NCI-H2196 treated with DMSO at 0.1 percent for 48 hours (cell line): ENCODE data around the gene BCL7C.
"Not testable (repeated sequence)": the region's sequence is repeated elsewhere in the genome, so short reads cannot be mapped to it uniquely, and the experiment has no call there.

Experiments used
- DNase-seq: peaks from one replicate; lab custom pipeline; 2025; ENCODE audit not compliant: unreplicated experiment; lab: John Stamatoyannopoulos, UW

Gene BCL7C

DNA sequence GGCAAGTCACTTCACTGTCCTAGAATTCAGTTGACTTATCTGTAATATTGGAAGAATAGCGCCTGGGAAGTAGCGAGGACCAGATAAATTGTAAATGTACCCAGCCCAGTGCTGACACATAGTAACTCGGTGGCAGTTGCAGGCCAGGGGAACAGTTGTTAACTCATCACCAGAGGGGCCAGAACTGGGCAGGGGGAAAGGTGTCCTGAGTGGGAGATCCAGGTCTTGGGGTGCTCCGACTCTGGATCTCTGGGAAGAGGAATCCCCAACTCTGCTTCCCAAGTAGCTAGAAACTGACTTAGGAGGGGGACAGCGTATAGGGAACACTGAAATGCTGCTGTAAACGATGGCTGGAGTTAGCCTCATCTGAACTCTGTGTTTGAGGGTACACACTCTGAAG, 23.0 kb downstream of the BCL7C start:
- no peak for DNase-seq

DNA sequence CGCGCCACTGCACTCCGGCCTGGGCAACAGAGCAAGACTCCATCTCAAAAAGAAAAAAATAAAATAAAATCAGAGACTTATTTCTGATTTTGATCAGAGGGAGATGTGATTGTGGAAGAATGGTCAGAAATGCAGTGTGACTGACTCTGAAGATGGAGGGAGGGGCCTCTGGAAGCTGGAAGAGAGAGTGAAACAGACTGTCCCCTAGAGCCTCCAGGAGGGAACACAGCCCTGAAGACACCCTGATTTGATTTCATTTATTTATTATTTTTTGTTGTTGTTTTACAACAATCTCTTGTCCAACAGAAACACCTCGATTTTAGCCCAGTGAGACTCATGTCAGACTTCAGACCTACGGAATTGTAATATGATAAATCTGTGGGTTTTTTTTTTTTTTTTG, 26.1 kb downstream of the BCL7C start:
- no peak for DNase-seq

DNA sequence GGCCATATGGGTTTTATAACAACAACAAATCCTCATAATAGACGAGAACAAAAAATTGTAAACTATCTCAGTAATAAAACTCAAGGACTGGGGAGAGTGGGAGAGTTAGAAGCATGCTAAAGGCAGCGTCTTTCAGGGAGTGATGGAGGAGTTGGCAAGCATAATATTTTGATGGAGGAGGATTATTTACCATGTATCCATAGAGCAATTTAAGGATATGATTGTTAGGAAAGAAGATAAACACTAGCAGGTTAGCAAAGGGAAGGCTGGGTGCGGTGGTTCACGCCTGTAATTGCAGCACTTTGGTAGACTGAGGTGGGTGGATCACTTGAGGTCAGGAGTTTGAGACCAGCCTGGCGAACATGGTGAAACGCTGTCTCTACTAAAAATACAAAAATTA, 27.8 kb downstream of the BCL7C start:
- no peak for DNase-seq

DNA sequence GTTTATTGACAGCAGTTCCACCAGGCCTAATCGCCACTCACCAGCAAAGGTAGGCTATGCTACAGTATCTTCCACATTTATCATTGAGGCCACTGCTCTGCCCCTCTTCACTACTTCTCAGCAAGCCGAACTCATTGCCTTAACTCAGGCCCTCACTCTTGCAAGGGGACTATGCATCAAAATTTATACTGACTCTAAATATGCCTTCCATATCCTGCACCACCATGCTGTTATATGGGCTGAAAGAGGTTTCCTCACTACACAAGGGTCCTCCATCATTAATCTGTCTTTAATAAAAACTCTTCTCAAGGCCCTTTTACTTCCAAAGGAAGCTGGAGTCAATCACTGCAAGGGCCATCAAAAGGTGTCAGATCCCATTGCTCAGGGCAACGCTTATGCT, 30.7 kb downstream of the BCL7C start:
- not testable (repeated sequence) for DNase-seq

DNA sequence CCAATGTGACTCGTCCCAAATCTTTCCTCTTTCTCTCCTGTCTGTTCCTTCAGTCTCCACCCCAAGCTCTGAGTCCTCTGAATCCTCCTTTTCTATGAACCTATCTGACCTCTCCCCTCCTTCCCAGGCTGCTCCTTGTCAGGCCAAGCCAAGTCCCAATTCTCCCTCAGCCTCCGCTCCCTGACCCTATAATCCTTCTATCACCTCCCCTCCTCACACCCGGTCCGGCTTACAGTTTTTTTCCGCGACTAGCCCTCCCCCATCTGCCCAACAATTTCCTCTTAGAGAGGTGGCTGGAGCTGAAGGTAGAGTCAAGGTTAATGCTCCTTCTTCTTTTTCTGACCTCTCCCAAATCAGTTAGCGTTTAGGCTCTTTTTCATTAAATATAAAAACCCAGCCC, 33.1 kb downstream of the BCL7C start:
- not testable (repeated sequence) for DNase-seq

DNA sequence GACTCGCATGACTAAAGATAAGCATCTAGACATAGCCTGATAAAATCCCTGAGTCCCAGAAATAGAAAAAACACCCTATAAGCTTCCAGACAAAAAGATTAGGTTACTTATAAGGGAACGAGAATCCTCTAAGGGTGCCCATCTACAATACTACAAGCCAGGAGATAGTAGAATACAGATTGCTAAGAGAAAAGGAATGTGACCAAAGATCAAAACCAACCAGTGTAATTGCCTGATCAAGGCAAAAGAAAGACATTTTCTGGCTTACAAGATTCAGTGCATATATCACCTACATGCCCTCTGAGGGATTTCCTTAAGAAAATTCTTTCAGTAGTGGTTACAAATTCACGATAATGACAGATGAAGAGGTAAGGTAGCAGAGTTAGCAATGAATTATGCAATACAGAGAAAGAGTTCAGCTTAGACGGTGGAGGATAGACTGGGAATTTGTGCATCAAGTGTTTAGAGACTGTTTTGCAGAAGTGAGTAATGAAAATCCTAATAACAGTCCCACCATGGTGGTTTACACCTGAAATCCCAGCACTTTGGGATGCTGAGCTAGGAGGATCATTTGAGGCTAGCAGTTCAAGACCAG, 35.0 kb downstream of the BCL7C start:
- DNase-seq, result no peak

DNA sequence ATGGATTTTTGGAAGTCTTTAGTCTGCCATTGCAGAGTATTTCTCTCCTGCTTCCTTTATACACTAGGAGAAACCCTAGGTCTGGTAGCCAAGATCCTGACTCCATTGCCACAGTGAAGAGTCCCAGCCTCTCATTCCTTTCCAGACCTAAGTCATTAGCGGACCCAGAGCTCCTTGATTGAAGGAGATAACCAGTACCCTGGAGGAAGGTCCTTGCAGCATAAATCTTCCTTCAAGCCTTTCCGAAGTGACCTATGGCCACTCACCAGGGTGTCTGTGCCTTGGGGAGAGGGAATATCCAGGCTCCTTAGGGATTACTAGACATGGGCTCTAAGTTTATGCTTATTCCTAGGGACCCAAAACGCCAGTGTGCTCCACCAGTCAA, 35.8 kb downstream of the BCL7C start:
- DNase-seq, result no peak

DNA sequence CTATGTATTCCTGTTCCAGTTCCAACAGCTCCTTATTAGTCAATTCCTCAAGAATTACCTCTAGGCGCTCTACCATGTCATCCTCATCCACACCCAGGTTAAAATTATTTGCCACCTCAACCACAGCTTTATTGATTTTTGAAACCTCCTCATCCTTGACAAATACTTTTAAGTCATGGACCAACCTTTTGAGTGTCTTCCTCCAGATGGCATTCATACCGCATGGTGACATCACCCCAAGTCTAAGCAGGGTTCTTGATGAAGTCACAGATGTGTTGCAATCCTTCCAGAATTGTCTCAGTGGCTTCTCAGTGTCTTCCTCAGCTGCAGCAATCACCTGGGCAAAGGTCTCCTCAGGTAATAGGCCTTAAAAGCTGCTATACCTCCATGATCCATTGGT, 40.1 kb downstream of the BCL7C start:
- no peak for DNase-seq

DNA sequence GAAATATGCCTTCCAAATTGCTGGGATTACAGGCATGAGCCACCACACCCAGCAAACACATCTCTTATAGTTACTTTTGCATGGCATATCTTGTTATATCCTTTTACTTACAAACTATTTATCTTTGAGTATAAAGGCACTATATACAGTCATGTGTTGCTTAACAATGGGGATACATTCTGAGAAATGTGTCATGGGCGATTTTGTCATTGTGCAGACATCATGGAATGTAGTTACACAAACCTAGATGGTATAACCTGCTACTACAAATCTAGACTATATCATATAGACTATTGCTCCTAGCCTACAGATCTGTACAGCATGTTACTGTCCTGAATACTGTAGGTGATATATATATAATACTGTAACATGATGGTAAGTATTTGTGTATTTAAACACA, 43.6 kb downstream of the BCL7C start:
- no peak for DNase-seq

DNA sequence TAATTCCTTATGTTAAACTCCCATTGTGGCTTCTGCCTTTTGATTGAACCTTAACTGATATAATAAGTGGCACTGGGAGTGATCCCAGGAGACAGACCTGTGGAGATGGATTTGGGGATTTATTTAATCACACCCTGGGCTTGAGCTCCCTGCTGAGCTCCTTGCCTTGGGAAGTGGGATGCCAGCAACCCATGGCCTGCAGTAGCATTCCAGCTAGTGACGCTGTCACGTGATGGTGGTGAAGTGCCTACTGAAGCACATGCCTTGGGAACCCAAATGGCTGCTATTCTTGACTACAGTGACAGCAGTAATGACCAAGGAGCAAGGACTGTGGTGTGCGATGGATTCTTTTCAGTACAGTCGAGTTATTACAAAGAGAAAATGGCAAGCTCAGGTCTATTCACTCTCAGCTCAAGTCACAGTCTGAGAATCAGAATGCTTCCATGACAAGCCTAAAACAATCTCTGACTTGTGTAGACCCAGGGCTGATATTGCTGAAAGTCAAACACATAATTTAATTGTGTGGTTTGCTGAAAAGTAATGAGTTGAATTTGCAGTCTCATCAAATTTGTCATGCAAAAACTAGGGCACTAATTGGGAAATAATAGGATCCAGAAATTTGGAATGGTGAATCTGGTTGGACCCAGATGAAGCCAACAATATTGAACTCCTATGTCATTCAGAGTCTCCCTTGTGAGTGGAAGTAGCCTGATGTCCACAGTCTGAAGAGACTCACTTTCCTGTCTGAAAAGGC, 47.1 kb downstream of the BCL7C start:
- no peak for DNase-seq

DNA sequence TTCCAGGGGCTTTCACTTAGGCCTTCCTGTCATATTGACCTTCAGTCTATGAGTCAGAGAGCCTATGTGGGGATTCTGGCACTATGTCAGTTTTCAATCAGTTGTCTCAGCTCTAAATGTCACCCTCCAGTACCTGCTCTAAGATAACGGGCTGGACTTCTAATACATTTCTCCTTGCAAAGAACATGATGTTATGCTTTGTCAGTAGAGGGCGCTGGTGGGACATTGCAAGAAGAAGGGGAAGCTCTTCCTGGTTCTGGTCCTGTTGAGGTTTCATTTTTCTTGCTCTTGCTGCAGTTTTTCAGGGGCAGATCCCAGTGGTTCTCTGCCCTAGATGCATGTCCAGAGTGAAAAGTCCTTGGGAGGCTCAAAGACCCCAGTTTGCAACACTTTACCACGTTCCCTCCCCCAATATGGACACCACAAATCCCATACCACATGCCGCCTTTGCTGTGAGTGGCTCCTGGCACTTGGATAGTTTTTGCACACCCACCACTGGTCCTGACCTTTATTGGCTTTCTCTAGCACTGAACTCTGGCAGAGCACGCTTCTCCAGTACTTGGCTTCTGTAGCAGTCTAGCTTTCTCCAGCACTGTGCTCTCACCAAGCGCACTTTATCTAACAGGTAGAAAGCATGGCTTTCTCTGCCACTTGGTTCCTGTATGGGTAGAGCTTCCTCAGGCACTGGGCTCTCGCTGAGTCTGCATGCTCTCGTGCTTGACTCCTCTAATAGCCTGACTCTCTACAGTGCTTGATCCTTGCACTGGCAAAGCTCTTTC, 49.0 kb downstream of the BCL7C start:
- DNase-seq, result peak; percentile 75

DNA sequence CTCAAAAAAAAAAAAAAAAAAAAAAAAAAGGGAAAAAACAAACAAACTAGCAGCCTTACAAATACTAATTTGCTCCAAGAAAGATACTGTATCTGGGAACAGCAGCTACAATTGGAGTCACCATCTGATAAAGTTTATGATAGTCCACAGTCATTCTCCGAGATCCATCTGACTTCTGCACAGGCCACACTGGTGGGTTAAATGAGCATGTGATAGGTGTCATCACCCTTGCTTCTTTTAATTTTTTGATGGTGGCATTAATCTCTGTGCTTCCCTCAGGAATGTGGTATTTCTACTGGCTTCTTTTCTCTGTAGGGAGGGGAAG, 49.6 kb downstream of the BCL7C start:
- DNase-seq, result no peak

DNA sequence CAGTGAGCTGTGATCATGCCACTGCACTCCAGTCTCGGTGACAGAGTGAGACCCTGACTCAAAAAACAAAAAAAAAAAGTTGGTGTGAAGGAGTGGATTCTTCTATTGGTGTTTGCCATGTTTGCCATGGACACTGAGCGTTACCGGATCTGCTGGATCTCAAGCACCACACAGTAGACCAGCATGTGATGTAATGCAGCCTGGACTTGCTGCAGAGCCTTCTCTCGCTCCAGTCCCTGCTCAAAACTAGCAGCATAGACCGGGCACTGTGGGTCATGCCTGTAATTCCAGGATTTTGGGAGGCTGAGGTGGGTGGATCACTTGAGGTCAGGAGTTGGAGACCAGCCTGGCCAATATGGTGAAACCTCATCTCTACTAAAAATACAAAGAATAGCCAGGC, 50.4 kb downstream of the BCL7C start:
- no peak for DNase-seq

DNA sequence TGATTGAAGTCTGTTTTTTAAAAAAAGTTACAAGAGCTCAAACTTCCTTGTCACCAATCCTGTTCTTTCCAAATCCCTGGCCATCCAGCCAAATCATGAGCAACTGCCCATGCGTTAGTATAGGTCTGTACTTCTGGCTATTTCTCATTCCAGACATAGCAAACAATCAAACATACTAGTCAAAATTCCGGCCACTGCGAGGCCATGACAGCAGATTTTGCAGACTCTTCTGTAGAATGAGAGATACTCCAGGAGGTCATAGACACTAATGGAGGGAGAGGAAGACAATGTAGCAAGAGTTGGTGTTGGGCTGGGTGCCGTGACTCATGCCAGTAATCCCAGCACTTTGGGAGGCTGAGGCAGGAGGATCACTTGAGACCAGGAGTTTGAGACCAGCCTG, 50.9 kb downstream of the BCL7C start:
- DNase-seq, result no peak

DNA sequence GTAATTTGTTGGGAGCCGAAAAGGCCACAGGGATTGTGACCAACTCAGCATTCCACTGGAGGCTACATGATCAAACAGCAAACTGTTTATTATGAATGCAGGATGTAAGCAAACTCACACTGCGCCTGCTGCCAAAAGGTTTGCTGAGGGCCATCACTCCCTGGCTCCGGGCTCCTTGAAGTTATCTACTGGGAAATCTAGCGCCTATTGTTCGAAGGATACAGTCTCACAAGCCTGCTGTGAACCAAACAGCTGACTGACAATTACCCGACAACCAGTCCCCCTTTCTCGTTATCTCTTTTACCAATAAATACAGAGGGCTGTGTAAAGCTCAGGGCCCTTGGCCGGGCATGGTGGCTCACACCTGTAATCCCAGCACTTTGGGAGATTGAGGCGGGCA, 52.5 kb downstream of the BCL7C start:
- DNase-seq, result no peak

DNA sequence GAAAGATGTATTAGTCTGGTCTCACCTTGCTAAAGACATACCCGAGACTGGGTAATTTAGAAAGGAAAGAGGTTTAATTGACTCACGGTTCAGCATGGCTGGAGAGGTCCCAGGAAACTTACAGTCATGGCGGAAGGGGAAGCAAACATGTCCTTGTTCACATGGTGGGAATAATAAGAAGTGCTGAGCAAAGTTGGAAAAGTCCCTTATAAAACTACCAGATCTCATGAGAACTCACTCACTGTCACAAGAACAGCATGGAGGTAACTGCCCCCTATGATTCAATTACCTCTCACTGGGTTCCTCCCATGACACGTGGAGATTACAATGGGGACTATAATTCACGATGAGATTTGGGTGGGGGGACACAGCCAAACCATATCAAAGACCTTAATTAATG, 53.3 kb downstream of the BCL7C start:
- no peak for DNase-seq

DNA sequence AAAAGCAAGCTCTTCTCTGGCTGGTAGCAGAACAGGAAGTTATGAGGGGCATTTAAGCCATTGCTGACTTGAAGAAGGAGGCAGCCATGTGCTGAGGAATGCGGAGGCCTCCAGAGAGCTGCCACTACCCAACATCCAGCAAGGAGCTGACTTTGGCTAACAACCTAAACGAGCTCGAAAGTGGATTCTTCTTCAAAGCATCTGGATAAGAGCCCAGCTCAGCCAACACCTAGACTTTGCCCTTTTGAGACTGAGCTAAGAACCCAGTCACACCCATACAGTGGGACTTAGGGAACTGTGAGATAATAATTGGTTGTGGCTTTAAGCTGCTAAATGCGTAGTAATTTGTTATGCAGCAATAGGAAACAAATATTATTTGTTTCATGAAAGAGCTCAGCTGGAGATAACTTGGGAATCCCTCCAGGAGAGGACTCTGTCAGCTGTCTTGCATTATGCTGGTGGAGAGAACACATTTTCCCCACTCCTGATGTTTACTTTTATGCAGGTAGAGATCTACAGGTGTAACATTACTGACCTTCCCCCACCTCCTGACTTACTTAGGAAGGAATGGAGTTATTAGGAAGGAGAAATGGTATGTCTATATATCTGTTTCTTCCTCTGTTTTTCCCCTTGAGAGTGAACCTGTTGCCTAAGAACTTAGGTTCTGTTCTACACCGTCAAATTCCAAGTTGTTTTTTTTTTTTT, 54.2 kb downstream of the BCL7C start:
- no peak for DNase-seq

DNA sequence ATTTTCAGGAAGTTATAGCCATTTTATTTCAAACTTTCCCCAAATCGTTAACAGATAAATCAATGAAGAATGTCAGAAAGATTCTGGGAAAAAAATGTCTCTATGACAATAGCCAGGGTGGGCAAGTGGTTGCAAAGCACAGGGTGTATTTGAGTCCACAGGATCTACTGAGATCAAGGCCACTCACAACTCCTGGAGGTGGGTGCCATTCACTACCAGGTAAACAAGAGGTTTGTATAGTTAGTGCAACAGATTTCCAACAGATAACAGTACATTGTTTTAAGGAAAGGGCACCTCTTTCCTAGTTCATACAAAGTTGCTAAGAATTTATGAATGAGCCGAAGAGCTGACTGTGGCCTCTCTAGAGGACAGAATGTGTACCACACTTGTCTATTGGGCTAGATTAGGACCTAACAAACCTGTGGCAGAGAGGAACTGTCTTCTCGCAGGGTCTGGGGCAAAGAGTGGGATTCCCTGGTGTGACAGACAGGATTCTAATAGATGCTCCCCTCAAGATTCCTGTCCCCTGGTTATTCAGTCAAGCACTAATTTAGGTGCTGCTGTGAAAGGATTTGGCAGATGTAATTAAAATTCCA, 54.9 kb downstream of the BCL7C start:
- no peak for DNase-seq

DNA sequence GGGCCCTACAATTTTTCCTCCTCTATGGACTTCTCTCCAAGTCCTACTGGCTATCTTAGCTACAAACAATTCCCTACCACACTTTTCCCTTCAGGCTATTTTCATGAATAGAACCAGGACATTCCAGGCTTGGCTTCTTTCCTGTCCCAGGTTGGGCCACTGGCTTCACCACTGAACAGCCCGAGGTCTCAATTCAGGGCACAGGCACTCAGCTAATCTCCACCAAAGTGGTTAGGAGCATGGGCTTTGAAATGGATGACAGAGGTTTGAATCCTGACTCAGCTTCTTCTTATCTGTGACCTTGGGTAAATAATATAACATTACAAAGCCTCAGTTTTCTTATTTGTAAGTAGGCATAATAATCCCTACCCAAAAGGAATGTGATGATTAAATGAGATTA, 56.0 kb downstream of the BCL7C start:
- DNase-seq, result no peak
